H1 (cell line): ENCODE results near the gene PPIL6. TPM values are rescaled to one million over a fixed set of nuclear protein-coding genes. Genes with fewer than 3 reads are reported as not detected.
A peak's percentile ranks its signal among the peaks of the same experiment; 100 is the strongest.

Experiments
- CTCF ChIA-PET: fragments of 300-600 bp; sonication (Branson Sonifier 250); formaldehyde crosslinking; loops from one replicate; lab custom pipeline; 2021; ENCODE audit not compliant: partially characterized antibody; lab: Charles Lee
- POLR2A ChIA-PET: fragments of 300-600 bp; sonication (Branson Sonifier 250); formaldehyde crosslinking; loops from one replicate; lab custom pipeline; 2021; ENCODE audit warnings: inconsistent platforms; ENCODE audit not compliant: partially characterized antibody; lab: Charles Lee
- DNase-seq, 2 experiments: peaks; one replicate each; pipeline versions ENCODE4 v3.0.0 to v3.0.0-alpha.2; 2010 to 2022; ENCODE audit warnings: low spot score in 2 of 2, low read depth in 1 of 2, mixed read lengths in 1 of 2
- FAIRE-seq: peaks from 2 replicates; lab custom pipeline; 2011; peaks lifted over from hg19 to GRCh38; lab: Jason Lieb, UNC
- H2AFZ ChIP-seq: 2 replicates; pipeline ENCODE4 v1.8.1; 2012; ENCODE audit warnings: low read length, inconsistent platforms
- H2AK5ac ChIP-seq: 2 replicates; pipeline ENCODE4 v1.6.1; 2013; ENCODE audit warnings: low read depth, low read length
- H2BK120ac ChIP-seq: replicated peaks from 2 replicates; pipeline ENCODE3; 2013; ENCODE audit warnings: low read depth, low read length, inconsistent platforms
- H2BK12ac ChIP-seq: 2 replicates; pipeline ENCODE4 v1.6.1; 2013; ENCODE audit warnings: low read depth, low read length
- H2BK15ac ChIP-seq: 2 replicates; pipeline ENCODE4 v1.6.1; 2013; ENCODE audit warnings: low read length
- H2BK20ac ChIP-seq: 2 replicates; pipeline ENCODE4 v1.6.1; 2013; ENCODE audit warnings: low read length
- H2BK5ac ChIP-seq: 2 replicates; pipeline ENCODE4 v1.6.1; 2013; ENCODE audit warnings: low read depth, low read length
- H3K14ac ChIP-seq: 2 replicates; pipeline ENCODE4 v1.6.1; 2013; ENCODE audit warnings: inconsistent platforms; ENCODE audit not compliant: insufficient read length
- H3K18ac ChIP-seq: 2 replicates; pipeline ENCODE4 v1.6.1; 2013; ENCODE audit warnings: low read length; ENCODE audit errors: extremely low read depth
- H3K23ac ChIP-seq: 2 replicates; pipeline ENCODE4 v1.6.1; 2013; ENCODE audit warnings: inconsistent platforms; ENCODE audit not compliant: insufficient read length
- H3K23me2 ChIP-seq: 2 replicates; pipeline ENCODE4 v1.6.1; 2013; ENCODE audit warnings: low read depth, low read length
- H3K27ac ChIP-seq: 2 replicates; pipeline ENCODE4 v1.6.1; 2011; ENCODE audit warnings: low read depth, low read length, inconsistent platforms
- H3K27me3 ChIP-seq, 4 experiments: replicated peaks in 1 of 4; 1 replicate in 1 of 4; 2 replicates in 3 of 4; pipeline versions ENCODE4 v1.6.1 to v1.8.1; 2011 to 2013; ENCODE audit warnings: low read length in 3 of 4, mild to moderate bottlenecking in 3 of 4, inconsistent platforms in 2 of 4, mixed read lengths in 2 of 4, moderate library complexity in 1 of 4; ENCODE audit not compliant: control insufficient read depth in 3 of 4, insufficient read depth in 3 of 4; ENCODE audit errors: extremely low read depth in 1 of 4
- H3K36me3 ChIP-seq, 4 experiments: 2 replicates each; pipeline versions ENCODE4 v1.6.1 to v1.8.1; 2011 to 2013; ENCODE audit warnings: mild to moderate bottlenecking in 4 of 4, low read length in 3 of 4, moderate library complexity in 2 of 4, control low read depth in 1 of 4, inconsistent platforms in 1 of 4; ENCODE audit not compliant: insufficient read depth in 4 of 4, control insufficient read depth in 2 of 4
- H3K4ac ChIP-seq: replicated peaks from 2 replicates; pipeline ENCODE3; 2013; ENCODE audit warnings: low read length, low read depth, mixed read lengths, inconsistent platforms; ENCODE audit not compliant: insufficient read length
- H3K4me1 ChIP-seq, 4 experiments: replicated peaks in 1 of 4; 1 replicate in 1 of 4; 2 replicates in 3 of 4; pipeline versions ENCODE4 v1.6.1 to v1.8.1; 2011 to 2013; ENCODE audit warnings: low read length in 3 of 4, inconsistent platforms in 2 of 4, mixed read lengths in 1 of 4; ENCODE audit not compliant: insufficient read depth in 4 of 4, control insufficient read depth in 3 of 4
- H3K4me2 ChIP-seq, 2 experiments: 2 replicates each; pipeline versions ENCODE4 v1.6.1 to v1.8.1; 2011 to 2013; ENCODE audit warnings: low read depth in 2 of 2, low read length in 2 of 2, control low read depth in 1 of 2, inconsistent platforms in 1 of 2, mild to moderate bottlenecking in 1 of 2; ENCODE audit not compliant: insufficient read depth in 1 of 2
- H3K4me3 ChIP-seq, 4 experiments: fragments of 200-600, 300-600 bp in 1 of 4; sonication (generic), shearing (Covaris generic), sonication (Bioruptor Twin) in 1 of 4; 2 replicates each; pipeline versions ENCODE4 v1.5.1 to v1.8.1; 2011 to 2016; ENCODE audit warnings: low read length in 4 of 4, low read depth in 3 of 4, control low read depth in 2 of 4, inconsistent platforms in 2 of 4, mild to moderate bottlenecking in 2 of 4, mixed read lengths in 1 of 4, moderate library complexity in 1 of 4; ENCODE audit not compliant: insufficient read depth in 2 of 4; ENCODE audit errors: extremely low read depth in 1 of 4
- H3K56ac ChIP-seq: replicated peaks from 2 replicates; pipeline ENCODE3; 2013; ENCODE audit warnings: low read depth, mild to moderate bottlenecking, mixed read lengths, low read length, inconsistent platforms; ENCODE audit not compliant: insufficient read length
- H3K79me1 ChIP-seq: 2 replicates; pipeline ENCODE4 v1.6.1; 2013; ENCODE audit warnings: low read depth, low read length, control low read depth
- H3K79me2 ChIP-seq, 2 experiments: 2 replicates each; pipeline versions ENCODE4 v1.6.1 to v1.8.1; 2012 to 2013; ENCODE audit warnings: low read length in 2 of 2, mild to moderate bottlenecking in 2 of 2, inconsistent platforms in 1 of 2; ENCODE audit not compliant: insufficient read depth in 2 of 2, control insufficient read depth in 1 of 2
- H3K9ac ChIP-seq, 4 experiments: replicated peaks in 1 of 4; 1 replicate in 1 of 4; 2 replicates in 3 of 4; pipeline versions ENCODE4 v1.6.1 to v1.8.1; 2011 to 2013; ENCODE audit warnings: low read depth in 3 of 4, low read length in 3 of 4, control low read depth in 2 of 4, mild to moderate bottlenecking in 2 of 4, moderate library complexity in 2 of 4, inconsistent platforms in 1 of 4; ENCODE audit errors: extremely low read depth in 1 of 4
- H3K9me3 ChIP-seq, 2 experiments: 2 replicates each; pipeline versions ENCODE4 v1.6.1 to v1.8.1; 2012 to 2013; ENCODE audit warnings: mild to moderate bottlenecking in 2 of 2, moderate library complexity in 2 of 2, control low read depth in 1 of 2, inconsistent platforms in 1 of 2, low read depth in 1 of 2, low read length in 1 of 2, mixed read lengths in 1 of 2; ENCODE audit not compliant: insufficient read depth in 2 of 2
- H4K20me1 ChIP-seq, 2 experiments: replicated peaks in 1 of 2; 2 replicates each; pipeline versions ENCODE3 to v1.8.1; 2011 to 2013; ENCODE audit warnings: inconsistent platforms in 2 of 2, low read length in 2 of 2, mild to moderate bottlenecking in 1 of 2; ENCODE audit not compliant: insufficient read depth in 2 of 2, control insufficient read depth in 1 of 2
- H4K5ac ChIP-seq: 2 replicates; pipeline ENCODE4 v1.6.1; 2013; ENCODE audit warnings: low read length, low read depth, mixed read lengths, inconsistent platforms; ENCODE audit not compliant: insufficient read length
- H4K8ac ChIP-seq: 2 replicates; pipeline ENCODE4 v1.8.0; 2013; ENCODE audit warnings: mild to moderate bottlenecking, moderate library complexity, low read length, inconsistent platforms; ENCODE audit not compliant: insufficient read depth; ENCODE audit errors: extremely low read depth
- H4K91ac ChIP-seq: replicated peaks from 2 replicates; pipeline ENCODE3; 2013; ENCODE audit warnings: low read length, mixed read lengths, inconsistent platforms; ENCODE audit not compliant: insufficient read length
- ATF2 ChIP-seq: IDR thresholded peaks from 2 replicates; pipeline ENCODE4 v1.6.1; 2012; ENCODE audit warnings: low read length, inconsistent platforms
- BCL11A ChIP-seq, 2 experiments: IDR thresholded peaks; one replicate each; pipeline ENCODE4 v1.6.1; 2011; ENCODE audit warnings: low read depth in 2 of 2, low read length in 2 of 2, mild to moderate bottlenecking in 2 of 2
- CBX5 ChIP-seq: fragments of 300-800, 300-1000 bp; sonication (generic); IDR thresholded peaks from 2 replicates; pipeline ENCODE4 v1.7.1; 2016; ENCODE audit warnings: antibody characterized with exemption, low read length, low read depth
- CEBPB ChIP-seq: IDR thresholded peaks from 2 replicates; pipeline ENCODE4 v1.6.1; 2012; ENCODE audit warnings: low read depth, low read length
- HDAC2 ChIP-seq, 2 experiments: fragments of 300-600 bp in 1 of 2; sonication (generic) in 1 of 2; IDR thresholded peaks; 2 replicates each; pipeline ENCODE4 v1.6.1; 2011 to 2012; ENCODE audit warnings: low read depth in 2 of 2, low read length in 2 of 2, mild to moderate bottlenecking in 2 of 2, moderate library complexity in 2 of 2, borderline replicate concordance in 1 of 2, inconsistent platforms in 1 of 2
- KDM1A ChIP-seq: fragments of 200-600, 300-600 bp; sonication (generic); IDR thresholded peaks from 2 replicates; pipeline ENCODE4 v1.7.1; 2016; ENCODE audit warnings: mild to moderate bottlenecking, low read length, borderline replicate concordance
- POLR2A ChIP-seq, 2 experiments: IDR thresholded peaks; 1 replicate in 1 of 2; 2 replicates in 1 of 2; pipeline ENCODE4 v1.6.1; 2011; ENCODE audit warnings: low read depth in 2 of 2, low read length in 2 of 2, mild to moderate bottlenecking in 2 of 2; ENCODE audit errors: control extremely low read depth in 1 of 2
- TAF7 ChIP-seq: optimal IDR thresholded peaks from 2 replicates; pipeline ENCODE3; 2011; ENCODE audit warnings: low read depth, mild to moderate bottlenecking, inconsistent platforms, low read length, moderate library complexity, borderline replicate concordance
- TBP ChIP-seq: IDR thresholded peaks from 2 replicates; pipeline ENCODE4 v1.6.1; 2011; ENCODE audit warnings: low read depth, low read length, improper control_type of control experiment
- WGBS, 2 experiments: shearing (Covaris generic) in 1 of 2; methylation state at CpG; one replicate each; pipeline versions ENCODE4 v1.1.6 to v1.1.7; 2013 to 2015; ENCODE audit warnings: low lambda C conversion rate in 2 of 2, mixed read lengths in 2 of 2, inconsistent platforms in 1 of 2, low coverage in 1 of 2, missing lambda C conversion rate in 1 of 2; ENCODE audit not compliant: insufficient replicate concordance in 2 of 2, insufficient coverage in 1 of 2, insufficient read length in 1 of 2; ENCODE audit errors: extremely low coverage in 1 of 2, missing lambda C conversion rate in 1 of 2; 5-methylcytosine and 5-hydroxymethylcytosine counted together
- polyA plus RNA-seq, 7 experiments: library from polyadenylated mRNA; depleted of rRNA in 3 of 7; stranded (reverse) in 5 of 7; unstranded in 2 of 7; fragments of >200 nt in 5 of 7; fragments of 200-250 nt in 2 of 7; gene quantifications; 1 replicate in 5 of 7; 2 replicates in 1 of 7; 4 replicates in 1 of 7; pipeline versions ENCODE4 v1.2.1 to v1.2.3, GENCODE V29; 2011 to 2013; ENCODE audit warnings: missing spikeins in 2 of 7, mixed read lengths in 2 of 7
- total RNA-seq: library from RNA; stranded (reverse); fragmentation: NEBNext Ultra II Directional; extraction: Animal tissue kit (Norgen Biotek cat#: 25700); gene quantifications from 2 replicates; pipeline ENCODE4 v1.2.1, GENCODE V29; 2021
- TF ChIP-seq, protein P1 (sequence below): IDR thresholded peaks from 2 replicates; pipeline ENCODE4 v1.6.1; 2012; ENCODE audit warnings: inconsistent platforms

The PPIL6 gene
- total and polyA plus RNA-seq, 2 of the 8 experiments (the other 6 are each of a cell fraction or from before 2014, with no cell fraction given), result 0.42 to 1.3 TPM

GRCh38 chr6:109343518-109343917, 96.9 kb downstream of the PPIL6 start:
- Histone ChIP-seq H4K5ac (no peak overlapping the region), H3K18ac (no peak overlapping the region), H4K8ac (no peak overlapping the region), H3K4me2 (no peak overlapping the region), H2BK20ac (no peak overlapping the region), H3K4ac (no peak overlapping the region), H2BK15ac (no peak overlapping the region), H3K23me2 (no peaks in the 10 kb centered on the region), H4K20me1 (no peaks in the 10 kb centered on the region), H3K36me3 (no peaks in the 10 kb centered on the region), H4K91ac (no peak overlapping the region), H3K27me3 (no peaks in the 10 kb centered on the region; a peak in 1 of 7 replicates), H2BK120ac (no peak overlapping the region), H3K27ac (no peak overlapping the region), H2BK5ac (no peak overlapping the region), H3K9me3 (no peaks in the 10 kb centered on the region), H3K56ac (no peak overlapping the region), H3K79me1 (no peaks in the 10 kb centered on the region), H3K4me1 (no peaks in the 10 kb centered on the region), H3K4me3 (no peak overlapping the region), H3K14ac (no peak overlapping the region), H3K23ac (no peak overlapping the region), H2BK12ac (no peak overlapping the region), H3K79me2 (no peaks in the 10 kb centered on the region), H2AK5ac (no peak overlapping the region), H2AFZ (no peak overlapping the region), H3K9ac (peak overlapping the region in 1 of 4 experiments; percentile 15; a peak in 1 of 7 replicates)
- no peak for FAIRE-seq
- WGBS, 2 experiments, result 88% methylated on average over 7 of the region's 7 CpGs; no CpG with 5 or more reads in 1 of the 2 experiments
- CTCF ChIA-PET, result no interaction called here
- POLR2A ChIA-PET, result no interaction called here
- DNase-seq, result no peak
- TF ChIP-seq, protein P1, sequence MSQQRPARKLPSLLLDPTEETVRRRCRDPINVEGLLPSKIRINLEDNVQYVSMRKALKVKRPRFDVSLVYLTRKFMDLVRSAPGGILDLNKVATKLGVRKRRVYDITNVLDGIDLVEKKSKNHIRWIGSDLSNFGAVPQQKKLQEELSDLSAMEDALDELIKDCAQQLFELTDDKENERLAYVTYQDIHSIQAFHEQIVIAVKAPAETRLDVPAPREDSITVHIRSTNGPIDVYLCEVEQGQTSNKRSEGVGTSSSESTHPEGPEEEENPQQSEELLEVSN, result no peak
- TF ChIP-seq CBX5, result no peak
- no peak for TF ChIP-seq TBP
- no peak for TF ChIP-seq ATF2
- TF ChIP-seq POLR2A (IDR thresholded peaks at IDR 0.05; ENCODE audit: control extremely low read depth in 1 of 2, low read depth in 2 of 2, low read length in 2 of 2), result no peak
- no peak for TF ChIP-seq HDAC2 (IDR thresholded peaks at IDR 0.05; ENCODE audit: borderline replicate concordance in 1 of 2, low read depth in 2 of 2, low read length in 2 of 2)
- no peak for TF ChIP-seq TAF7
- no peak for TF ChIP-seq CEBPB
- TF ChIP-seq KDM1A, result no peak
- no peak for TF ChIP-seq BCL11A (IDR thresholded peaks at IDR 0.05; ENCODE audit: low read depth in 2 of 2, low read length in 2 of 2)
